ENCODE measurements around the gene MRPL43.

MRPL43 gene

DNA sequence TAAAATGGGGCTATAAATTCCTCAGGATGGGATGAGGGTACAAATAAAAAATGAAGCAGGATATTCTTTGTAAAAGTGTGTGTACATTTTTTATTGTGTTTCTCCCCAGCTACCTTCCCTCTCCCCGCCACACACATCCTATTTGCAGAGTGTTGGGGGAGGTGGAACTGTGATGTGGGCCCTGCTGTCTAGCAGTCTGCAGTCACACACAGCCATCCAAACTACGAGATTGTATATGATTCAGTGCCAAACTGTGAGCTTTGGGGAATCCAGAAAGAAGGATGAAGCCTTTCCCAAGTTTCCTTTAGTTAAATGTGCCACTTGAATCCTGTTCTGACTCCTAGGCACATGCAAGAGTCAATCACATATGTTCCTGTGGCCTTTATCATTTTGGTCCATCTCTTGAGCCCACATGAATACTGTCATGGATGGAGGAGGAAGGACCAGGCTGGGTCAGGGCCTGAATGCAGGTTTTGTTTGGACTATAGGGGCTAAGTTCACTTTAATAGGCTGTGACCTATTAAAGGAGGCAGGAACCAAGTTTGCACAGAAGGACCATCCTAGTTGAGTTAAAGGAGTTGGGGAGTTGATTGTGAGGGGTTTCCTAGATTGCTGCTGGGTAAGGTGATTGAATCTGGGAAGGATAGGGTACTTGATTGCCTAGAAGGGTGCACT, 19.1 kb downstream of the MRPL43 start:
- TF ChIP-seq, protein P1, sequence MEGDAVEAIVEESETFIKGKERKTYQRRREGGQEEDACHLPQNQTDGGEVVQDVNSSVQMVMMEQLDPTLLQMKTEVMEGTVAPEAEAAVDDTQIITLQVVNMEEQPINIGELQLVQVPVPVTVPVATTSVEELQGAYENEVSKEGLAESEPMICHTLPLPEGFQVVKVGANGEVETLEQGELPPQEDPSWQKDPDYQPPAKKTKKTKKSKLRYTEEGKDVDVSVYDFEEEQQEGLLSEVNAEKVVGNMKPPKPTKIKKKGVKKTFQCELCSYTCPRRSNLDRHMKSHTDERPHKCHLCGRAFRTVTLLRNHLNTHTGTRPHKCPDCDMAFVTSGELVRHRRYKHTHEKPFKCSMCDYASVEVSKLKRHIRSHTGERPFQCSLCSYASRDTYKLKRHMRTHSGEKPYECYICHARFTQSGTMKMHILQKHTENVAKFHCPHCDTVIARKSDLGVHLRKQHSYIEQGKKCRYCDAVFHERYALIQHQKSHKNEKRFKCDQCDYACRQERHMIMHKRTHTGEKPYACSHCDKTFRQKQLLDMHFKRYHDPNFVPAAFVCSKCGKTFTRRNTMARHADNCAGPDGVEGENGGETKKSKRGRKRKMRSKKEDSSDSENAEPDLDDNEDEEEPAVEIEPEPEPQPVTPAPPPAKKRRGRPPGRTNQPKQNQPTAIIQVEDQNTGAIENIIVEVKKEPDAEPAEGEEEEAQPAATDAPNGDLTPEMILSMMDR (IDR thresholded peaks at IDR 0.05): no peak
- Mint-ChIP-seq H3K4me3 (peak overlapping the region; percentile 79), H3K9me3 (no peaks in the 10 kb centered on the region), H3K4me1 (peaks cover 63% of the 10 kb centered on the region), H3K27me3 (ENCODE audit: low read depth, poor library complexity) (peaks cover 5% of the 10 kb centered on the region), H3K36me3 (ENCODE audit: low read depth) (peaks cover 7% of the 10 kb centered on the region), H3K27ac (no peak overlapping the region)
- no peak for DNase-seq

DNA sequence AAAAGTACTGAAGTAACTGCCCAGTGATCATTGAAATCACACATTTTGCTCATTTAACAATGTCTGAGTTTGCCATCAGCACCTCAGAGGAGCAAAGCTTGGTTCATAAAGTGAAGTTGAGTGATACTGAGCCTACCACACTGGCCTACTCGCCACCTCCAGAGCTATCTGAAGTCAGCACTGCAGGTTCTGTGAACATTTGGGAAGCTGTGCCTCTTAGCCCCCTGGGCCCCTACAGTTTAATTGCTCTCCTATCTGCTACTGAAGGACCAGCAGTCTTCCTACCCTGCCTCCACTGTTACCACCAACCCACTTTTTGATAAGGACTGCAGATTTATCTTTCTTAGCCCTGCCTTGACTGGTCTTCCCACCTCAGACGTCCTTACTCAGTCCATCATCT, 20.0 kb downstream of the MRPL43 start:
- Mint-ChIP-seq H3K9me3 (no peaks in the 10 kb centered on the region), H3K4me1 (peaks cover 54% of the 10 kb centered on the region), H3K4me3 (no peak overlapping the region), H3K36me3 (ENCODE audit: low read depth) (peaks cover 15% of the 10 kb centered on the region), H3K27ac (no peak overlapping the region), H3K27me3 (ENCODE audit: low read depth, poor library complexity) (no peaks in the 10 kb centered on the region)
- TF ChIP-seq, protein P1 (IDR thresholded peaks at IDR 0.05): no peak
- no peak for DNase-seq

DNA sequence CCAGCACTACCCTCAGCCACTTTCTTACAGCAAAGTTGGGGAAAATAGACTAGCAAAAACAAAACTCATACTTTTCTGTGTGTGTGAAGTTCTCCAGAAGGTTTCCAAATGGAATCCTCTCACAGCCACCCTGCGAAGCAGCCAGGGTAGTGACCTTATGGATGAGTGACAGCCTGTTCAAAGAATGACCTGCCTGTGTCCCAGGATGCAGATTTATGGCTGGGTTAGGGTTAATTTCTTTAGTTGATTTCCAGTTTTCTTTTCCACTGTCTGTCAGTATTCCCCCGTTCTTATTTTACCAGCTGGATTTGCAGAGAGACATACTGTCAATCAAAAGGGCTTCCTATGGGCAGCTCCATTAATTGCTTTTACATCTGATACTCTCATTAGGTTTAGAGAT, 20.4 kb downstream of the MRPL43 start:
- H3K27me3 Mint-ChIP-seq (ENCODE audit: low read depth, poor library complexity): no peaks in the 10 kb centered on the region

GRCh38 chr10:100965820-100966219, 21.5 kb downstream of the MRPL43 start:
- Mint-ChIP-seq H3K27me3 (ENCODE audit: low read depth, poor library complexity) (no peaks in the 10 kb centered on the region), H3K4me3 (no peak overlapping the region), H3K4me1 (peaks cover 39% of the 10 kb centered on the region), H3K27ac (no peak overlapping the region), H3K9me3 (no peaks in the 10 kb centered on the region), H3K36me3 (ENCODE audit: low read depth) (peaks cover 22% of the 10 kb centered on the region)
- TF ChIP-seq, protein P1 (IDR thresholded peaks at IDR 0.05): no peak
- no peak for DNase-seq

More for the DNA sequence above, 20.4 kb downstream of the MRPL43 start:
- Mint-ChIP-seq H3K9me3 (no peaks in the 10 kb centered on the region), H3K4me1 (peaks cover 50% of the 10 kb centered on the region), H3K27ac (no peak overlapping the region), H3K36me3 (ENCODE audit: low read depth) (peaks cover 17% of the 10 kb centered on the region), H3K4me3 (no peak overlapping the region)
- TF ChIP-seq, protein P1 (IDR thresholded peaks at IDR 0.05): no peak
- no peak for DNase-seq

DNA sequence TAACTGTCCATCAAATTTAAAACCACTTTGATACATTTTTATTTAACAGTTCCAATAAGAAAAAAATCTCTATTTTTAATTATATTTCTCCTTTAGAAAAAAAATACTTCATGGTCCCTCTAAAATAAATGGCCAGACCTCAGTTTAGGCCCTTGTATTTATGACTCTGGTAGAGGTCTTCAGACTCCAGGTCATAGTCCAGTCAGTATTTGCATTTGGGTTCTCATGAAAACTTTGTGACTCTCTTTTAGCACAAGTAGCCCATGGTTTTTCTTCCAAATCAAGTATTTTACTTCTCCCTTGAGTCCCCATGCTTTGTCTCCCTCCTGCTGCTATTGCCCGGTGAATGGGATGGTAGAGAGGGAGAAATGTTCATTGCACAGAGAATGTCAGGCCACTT, 23.5 kb downstream of the MRPL43 start:
- H3K27me3 Mint-ChIP-seq (ENCODE audit: low read depth, poor library complexity): no peaks in the 10 kb centered on the region
- no peaks in the 10 kb centered on the region for H3K9me3 Mint-ChIP-seq

More for the DNA sequence above, 23.5 kb downstream of the MRPL43 start:
- Mint-ChIP-seq H3K4me3 (no peak overlapping the region), H3K36me3 (ENCODE audit: low read depth) (peaks cover 38% of the 10 kb centered on the region), H3K4me1 (peaks cover 26% of the 10 kb centered on the region), H3K27ac (no peak overlapping the region)
- TF ChIP-seq, protein P1 (IDR thresholded peaks at IDR 0.05): no peak
- DNase-seq: no peak

Data from nephron progenitor cell (in vitro differentiated cells).